Measurements from ENCODE around the gene CCDC146. TPM values are rescaled to one million over a fixed set of nuclear protein-coding genes. Genes with fewer than 3 reads are reported as not detected.
"Not testable (repeated sequence)": the region's sequence is repeated elsewhere in the genome, so short reads cannot be mapped to it uniquely, and the experiment has no call there.

The CCDC146 gene
- total RNA-seq, 1 experiment from 2014 or later: 4.7 TPM

DNA sequence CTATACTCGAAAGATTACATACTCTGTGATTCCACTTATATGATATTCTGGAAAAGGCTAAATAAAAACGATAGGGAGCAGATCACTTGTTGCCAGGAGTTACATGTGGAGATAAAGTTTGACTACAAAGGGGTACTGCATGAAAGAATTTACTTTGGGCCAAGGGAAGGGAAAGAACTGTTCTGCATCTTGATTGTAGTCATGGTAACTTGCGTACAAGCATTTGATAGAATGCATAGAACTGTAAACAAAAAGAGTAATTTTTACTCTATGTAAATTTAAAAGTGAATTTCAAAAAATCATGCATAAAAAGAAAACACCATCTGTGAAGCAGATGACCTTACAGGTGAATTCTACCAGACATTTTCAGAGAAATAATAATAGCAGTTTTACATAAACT, 9.4 kb downstream of the CCDC146 start:
- H3K27me3 ChIP-seq (ENCODE audit: low read length); H3K79me2 ChIP-seq (ENCODE audit: low read length); H3F3A ChIP-seq (ENCODE audit: low read length, unreplicated experiment); H3K27ac ChIP-seq (ENCODE audit: low read length); H3K4me3 ChIP-seq (ENCODE audit: low read length); POLR2A ChIA-PET (ENCODE audit: unreplicated experiment); BruUV-seq (replicated peaks); DNase-seq; H2AFZ ChIP-seq (ENCODE audit: low read length); H4K20me1 ChIP-seq (ENCODE audit: low read length); H3K36me3 ChIP-seq (ENCODE audit: low read depth, low read length); H3K4me2 ChIP-seq (ENCODE audit: low read length); H3K9ac ChIP-seq (ENCODE audit: low read length); H3K9me3 ChIP-seq (ENCODE audit: low read length); H3K4me1 ChIP-seq (ENCODE audit: insufficient read depth, low read length); ATAC-seq; intact Hi-C loops (cut with micrococcal nuclease); H3K9me2 ChIP-seq (replicated peaks; ENCODE audit: low read length); CTCF ChIA-PET: not testable (repeated sequence)

DNA sequence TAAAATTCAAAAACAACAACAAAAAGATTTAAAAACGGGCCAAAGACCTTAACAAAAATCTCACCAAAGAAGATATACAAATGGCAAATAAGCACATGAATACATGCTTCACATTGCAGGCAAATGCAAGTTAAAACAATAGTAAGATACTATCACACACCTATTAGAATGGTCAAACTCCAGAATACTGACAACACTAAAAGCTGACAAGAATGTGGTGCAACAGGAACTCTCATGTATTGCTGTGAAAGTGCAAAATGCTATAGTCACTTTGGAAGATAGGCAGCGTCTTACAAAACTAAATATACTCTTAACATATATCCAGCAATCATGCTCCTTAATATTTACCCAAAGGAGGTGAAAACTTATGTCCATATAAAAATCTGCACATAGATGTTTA, 16.3 kb downstream of the CCDC146 start:
- H3K4me3 ChIP-seq (ENCODE audit: low read length); H3F3A ChIP-seq (ENCODE audit: low read length, unreplicated experiment); H2AFZ ChIP-seq (ENCODE audit: low read length); H4K20me1 ChIP-seq (ENCODE audit: low read length); H3K9me3 ChIP-seq (ENCODE audit: low read length); H3K27me3 ChIP-seq (ENCODE audit: low read length); H3K9me2 ChIP-seq (replicated peaks; ENCODE audit: low read length); DNase-seq; H3K4me1 ChIP-seq (ENCODE audit: insufficient read depth, low read length); H3K4me2 ChIP-seq (ENCODE audit: low read length); CTCF ChIA-PET; intact Hi-C loops (cut with micrococcal nuclease); POLR2A ChIA-PET (ENCODE audit: unreplicated experiment); H3K79me2 ChIP-seq (ENCODE audit: low read length); BruUV-seq (replicated peaks); H3K9ac ChIP-seq (ENCODE audit: low read length); H3K36me3 ChIP-seq (ENCODE audit: low read depth, low read length); ATAC-seq; H3K27ac ChIP-seq (ENCODE audit: low read length): not testable (repeated sequence)

- H3K27ac ChIP-seq (ENCODE audit: low read length); POLR2A ChIA-PET (ENCODE audit: unreplicated experiment); H2AFZ ChIP-seq (ENCODE audit: low read length); H3K9me2 ChIP-seq (replicated peaks; ENCODE audit: low read length); H3K79me2 ChIP-seq (ENCODE audit: low read length); H3K4me2 ChIP-seq (ENCODE audit: low read length); H3K27me3 ChIP-seq (ENCODE audit: low read length); H3F3A ChIP-seq (ENCODE audit: low read length, unreplicated experiment); H3K9me3 ChIP-seq (ENCODE audit: low read length); H4K20me1 ChIP-seq (ENCODE audit: low read length); H3K4me3 ChIP-seq (ENCODE audit: low read length); H3K36me3 ChIP-seq (ENCODE audit: low read depth, low read length); CTCF ChIA-PET; ATAC-seq; H3K9ac ChIP-seq (ENCODE audit: low read length); BruUV-seq (replicated peaks); intact Hi-C loops (cut with micrococcal nuclease); H3K4me1 ChIP-seq (ENCODE audit: insufficient read depth, low read length); DNase-seq: not testable (repeated sequence)
Measured at GRCh38 chr7:77140291-77140690, 17.9 kb downstream of the CCDC146 start.

DNA sequence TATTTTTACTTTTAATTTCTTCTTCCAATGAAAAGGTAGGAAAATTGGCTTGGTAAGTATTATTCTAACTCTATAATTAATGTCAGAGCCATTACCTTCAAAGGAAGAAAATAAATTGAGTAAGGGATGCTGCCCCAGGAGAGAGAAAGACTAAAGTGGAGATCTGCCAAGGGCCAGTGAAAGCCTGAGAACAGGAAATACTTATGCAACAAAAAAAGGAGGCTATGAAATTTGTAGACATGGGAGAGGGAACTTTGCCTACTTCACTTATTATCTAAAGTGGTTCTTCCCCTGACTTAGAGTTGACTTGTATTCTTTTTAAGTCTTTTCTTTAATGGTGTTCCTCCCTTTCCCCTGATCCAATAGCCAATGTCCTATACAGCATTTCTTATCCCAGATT, 29.8 kb downstream of the CCDC146 start:
- H3K9me3 ChIP-seq (ENCODE audit: low read length); H3K36me3 ChIP-seq (ENCODE audit: low read depth, low read length); DNase-seq; H3K9me2 ChIP-seq (replicated peaks; ENCODE audit: low read length); H3K27ac ChIP-seq (ENCODE audit: low read length); H3K4me3 ChIP-seq (ENCODE audit: low read length); intact Hi-C loops (cut with micrococcal nuclease); H3K27me3 ChIP-seq (ENCODE audit: low read length); BruUV-seq (replicated peaks); ATAC-seq; H3K4me2 ChIP-seq (ENCODE audit: low read length); H3K4me1 ChIP-seq (ENCODE audit: insufficient read depth, low read length); CTCF ChIA-PET; H3F3A ChIP-seq (ENCODE audit: low read length, unreplicated experiment); H2AFZ ChIP-seq (ENCODE audit: low read length); H3K9ac ChIP-seq (ENCODE audit: low read length); H3K79me2 ChIP-seq (ENCODE audit: low read length); POLR2A ChIA-PET (ENCODE audit: unreplicated experiment); H4K20me1 ChIP-seq (ENCODE audit: low read length): not testable (repeated sequence)

- H3K9me3 ChIP-seq (ENCODE audit: low read length); H3K36me3 ChIP-seq (ENCODE audit: low read depth, low read length); H3K9ac ChIP-seq (ENCODE audit: low read length); H3K9me2 ChIP-seq (replicated peaks; ENCODE audit: low read length); H3K4me1 ChIP-seq (ENCODE audit: insufficient read depth, low read length); H3K4me2 ChIP-seq (ENCODE audit: low read length); H3K27ac ChIP-seq (ENCODE audit: low read length); H3K27me3 ChIP-seq (ENCODE audit: low read length); H2AFZ ChIP-seq (ENCODE audit: low read length); H3K4me3 ChIP-seq (ENCODE audit: low read length); POLR2A ChIA-PET (ENCODE audit: unreplicated experiment); BruUV-seq (replicated peaks); DNase-seq; CTCF ChIA-PET; H4K20me1 ChIP-seq (ENCODE audit: low read length); H3K79me2 ChIP-seq (ENCODE audit: low read length); intact Hi-C loops (cut with micrococcal nuclease); H3F3A ChIP-seq (ENCODE audit: low read length, unreplicated experiment): not testable (repeated sequence)
- peak; percentile 25; the same call in 1 of the 2 replicates for ATAC-seq
Measured at GRCh38 chr7:77154917-77155464, 32.6 kb downstream of the CCDC146 start.

- H3K27me3 ChIP-seq (ENCODE audit: low read length); H3K4me3 ChIP-seq (ENCODE audit: low read length); H3K79me2 ChIP-seq (ENCODE audit: low read length); H3K9me2 ChIP-seq (replicated peaks; ENCODE audit: low read length); CTCF ChIA-PET; H3K9ac ChIP-seq (ENCODE audit: low read length); DNase-seq; intact Hi-C loops (cut with micrococcal nuclease); H3K9me3 ChIP-seq (ENCODE audit: low read length); H3K27ac ChIP-seq (ENCODE audit: low read length); H3F3A ChIP-seq (ENCODE audit: low read length, unreplicated experiment); ATAC-seq; H4K20me1 ChIP-seq (ENCODE audit: low read length); H3K4me2 ChIP-seq (ENCODE audit: low read length); H3K36me3 ChIP-seq (ENCODE audit: low read depth, low read length); BruUV-seq (replicated peaks); H3K4me1 ChIP-seq (ENCODE audit: insufficient read depth, low read length); POLR2A ChIA-PET (ENCODE audit: unreplicated experiment); H2AFZ ChIP-seq (ENCODE audit: low read length): not testable (repeated sequence)
Measured at GRCh38 chr7:77155601-77156377, 33.4 kb downstream of the CCDC146 start.

DNA sequence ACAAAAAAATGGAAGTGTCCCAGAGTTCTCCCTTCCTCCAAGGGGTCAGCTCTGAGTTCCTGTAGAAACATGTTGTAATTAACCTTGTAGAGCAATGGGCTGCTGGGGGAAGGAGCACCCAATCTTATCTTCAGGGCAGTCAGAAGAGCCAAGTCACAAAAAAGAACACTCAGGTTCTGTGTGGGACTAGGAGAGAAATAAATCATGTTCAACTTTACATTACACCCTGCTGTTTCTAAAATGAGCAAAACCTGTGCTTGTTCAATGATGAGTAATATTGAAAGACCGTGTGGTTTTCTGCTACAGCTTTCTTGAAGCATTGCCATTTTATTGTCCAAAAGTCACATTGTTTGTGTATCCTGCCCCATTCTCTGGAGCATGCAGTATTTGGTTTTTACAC, 34.6 kb downstream of the CCDC146 start:
- H3K4me2 ChIP-seq (ENCODE audit: low read length); BruUV-seq (replicated peaks); H4K20me1 ChIP-seq (ENCODE audit: low read length); H3K79me2 ChIP-seq (ENCODE audit: low read length); H3K27me3 ChIP-seq (ENCODE audit: low read length); intact Hi-C loops (cut with micrococcal nuclease); H2AFZ ChIP-seq (ENCODE audit: low read length); H3K9me3 ChIP-seq (ENCODE audit: low read length); H3K4me3 ChIP-seq (ENCODE audit: low read length); H3K9ac ChIP-seq (ENCODE audit: low read length); H3K27ac ChIP-seq (ENCODE audit: low read length); H3F3A ChIP-seq (ENCODE audit: low read length, unreplicated experiment); H3K9me2 ChIP-seq (replicated peaks; ENCODE audit: low read length); H3K4me1 ChIP-seq (ENCODE audit: insufficient read depth, low read length); POLR2A ChIA-PET (ENCODE audit: unreplicated experiment); DNase-seq; H3K36me3 ChIP-seq (ENCODE audit: low read depth, low read length): not testable (repeated sequence)
- ATAC-seq: peak; percentile 96
- CTCF ChIA-PET: interaction anchor here (0.6 kb wide), 1 partner anchor 90 kb away, joined by 3 read pairs; no protein-coding TSS in a partner anchor
